Measurements from ENCODE around the gene OR6K2.
A peak's percentile ranks its signal among the peaks of the same experiment; 100 is the strongest.

Gene OR6K2

GRCh38 chr1:158681606-158682005 lies 18.8 kb downstream of the OR6K2 start:
- DNase-seq = no peak

GRCh38 chr1:158679289-158679688 lies 21.2 kb downstream of the OR6K2 start:
- no peak for DNase-seq

- DNase-seq = no peak
Measured at GRCh38 chr1:158675563-158676323, 24.7 kb downstream of the OR6K2 start.

- no peak for DNase-seq
Measured at GRCh38 chr1:158674302-158674701, 26.1 kb downstream of the OR6K2 start.

DNA sequence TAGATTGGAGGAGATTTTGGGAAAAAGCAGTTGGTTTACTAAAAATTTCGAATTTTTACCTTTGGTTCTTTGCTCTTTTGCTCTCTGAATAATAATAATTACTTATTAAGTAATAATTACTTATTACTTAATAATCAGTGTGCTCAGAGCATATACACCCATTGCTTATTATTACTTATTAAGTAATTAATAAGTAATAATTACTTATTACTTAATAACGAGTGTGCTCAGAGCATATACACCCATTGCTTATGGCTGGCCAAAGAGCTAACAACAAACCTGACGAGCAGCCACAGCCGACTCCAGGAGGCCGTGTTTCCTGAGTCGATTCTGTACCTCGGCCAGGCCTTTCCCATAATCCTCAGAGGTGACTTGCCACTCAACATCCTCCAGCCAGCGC lies 34.4 kb downstream of the OR6K2 start:
- DNase-seq = no peak

- DNase-seq = peak in 1 of 2 experiments; percentile 6
Measured at GRCh38 chr1:158654571-158654970, 45.9 kb downstream of the OR6K2 start.

- DNase-seq = no peak
Measured at GRCh38 chr1:158654086-158654485, 46.4 kb downstream of the OR6K2 start.

- DNase-seq = no peak
Measured at GRCh38 chr1:158652721-158653334, 47.6 kb downstream of the OR6K2 start.
